Mucosa of stomach (tissue), 1 donor: ENCODE results near the gene FAM193A.
"Not testable (repeated sequence)": the region's sequence is repeated elsewhere in the genome, so short reads cannot be mapped to it uniquely, and the experiment has no call there.

Experiments
- H3K27me3 ChIP-seq: one replicate; pipeline ENCODE4 v1.7.0; 2013; ENCODE audit warnings: mild to moderate bottlenecking, low read length; ENCODE audit not compliant: control insufficient read depth, insufficient read depth
- H3K36me3 ChIP-seq: one replicate; pipeline ENCODE4 v1.7.0; 2013; ENCODE audit warnings: low read length; ENCODE audit not compliant: control insufficient read depth, insufficient read depth
- H3K4me1 ChIP-seq: one replicate; pipeline ENCODE4 v1.7.0; 2013; ENCODE audit warnings: mild to moderate bottlenecking, low read length; ENCODE audit not compliant: control insufficient read depth, insufficient read depth
- H3K4me3 ChIP-seq: one replicate; pipeline ENCODE4 v1.7.0; 2013; ENCODE audit warnings: low read length
- H3K9ac ChIP-seq: one replicate; pipeline ENCODE4 v1.7.0; 2013; ENCODE audit warnings: mild to moderate bottlenecking, low read length, moderate library complexity
- H3K9me3 ChIP-seq: one replicate; pipeline ENCODE4 v1.7.0; 2013; ENCODE audit warnings: mild to moderate bottlenecking, low read length, moderate library complexity; ENCODE audit not compliant: control insufficient read depth
- donor health status: Pancreatic carcinoma.

Gene FAM193A

DNA sequence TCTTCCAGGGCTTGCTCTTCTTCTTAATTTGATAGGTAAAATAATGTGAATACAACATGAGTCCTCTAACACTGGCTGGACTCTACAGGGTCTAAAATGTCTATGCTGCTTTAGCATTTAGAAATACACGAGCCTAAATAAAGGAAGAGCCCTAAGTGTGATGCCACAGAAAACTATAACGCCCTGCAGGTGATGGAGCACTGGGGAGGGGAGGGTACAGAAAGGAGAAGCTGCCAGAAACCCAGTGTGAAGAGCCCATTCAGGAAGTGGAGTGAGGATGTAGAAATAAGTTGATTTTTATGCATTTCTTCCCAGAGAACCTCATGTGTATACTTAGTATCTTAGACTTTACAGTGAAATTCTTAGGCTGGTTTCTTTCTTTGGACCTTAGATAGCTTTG is 136.3 kb downstream of the FAM193A start:
- Histone ChIP-seq H3K27me3 (no peaks in the 10 kb centered on the region), H3K9me3 (no peaks in the 10 kb centered on the region), H3K9ac (no peak overlapping the region), H3K4me1 (peaks cover 16% of the 10 kb centered on the region), H3K4me3 (no peak overlapping the region), H3K36me3 (peaks cover 7% of the 10 kb centered on the region)

DNA sequence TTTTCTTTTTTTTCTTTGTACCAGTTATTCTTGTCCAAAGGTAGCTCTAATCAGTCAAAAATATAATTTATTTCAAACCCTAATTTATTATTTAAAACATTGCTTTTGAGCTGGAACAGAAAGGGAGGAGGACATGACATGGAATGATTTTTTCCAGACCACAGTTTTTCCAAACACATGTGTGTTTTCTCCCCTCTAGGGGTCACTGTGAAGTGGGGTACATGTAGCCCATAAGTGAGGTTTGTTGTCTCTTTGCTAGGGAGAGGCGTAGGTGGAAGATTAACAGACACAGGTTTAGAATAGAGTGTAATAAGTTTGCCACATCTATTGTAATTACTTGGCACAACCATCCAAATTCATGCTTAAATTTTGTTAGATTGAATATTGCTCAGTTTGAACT is 136.7 kb downstream of the FAM193A start:
- Histone ChIP-seq H3K4me1 (peaks cover 16% of the 10 kb centered on the region), H3K27me3 (no peaks in the 10 kb centered on the region), H3K4me3 (no peak overlapping the region), H3K9me3 (no peaks in the 10 kb centered on the region), H3K36me3 (peaks cover 7% of the 10 kb centered on the region), H3K9ac (no peak overlapping the region)

DNA sequence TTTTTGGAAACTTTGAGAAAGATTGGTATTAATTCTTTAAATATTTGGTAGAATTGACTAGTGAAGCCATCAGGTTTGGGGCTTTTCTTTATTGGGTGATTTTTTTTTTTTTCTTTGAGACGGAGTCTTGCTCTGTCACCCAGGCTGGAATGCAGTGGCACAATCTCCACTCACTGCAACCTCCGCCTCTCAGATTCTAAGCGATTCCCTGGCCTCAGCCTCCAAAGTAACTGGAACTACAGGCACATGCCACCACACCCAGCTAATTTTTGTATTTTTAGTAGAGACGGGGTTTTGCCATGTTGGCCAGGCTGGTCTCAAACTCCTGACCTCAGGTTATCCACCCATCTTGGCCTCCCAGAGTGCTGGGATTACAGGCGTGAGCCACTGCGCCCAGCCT is 143.3 kb downstream of the FAM193A start:
- not testable (repeated sequence) for H3K27me3 ChIP-seq, H3K4me1 ChIP-seq, H3K9ac ChIP-seq, H3K36me3 ChIP-seq, H3K4me3 ChIP-seq, H3K9me3 ChIP-seq

DNA sequence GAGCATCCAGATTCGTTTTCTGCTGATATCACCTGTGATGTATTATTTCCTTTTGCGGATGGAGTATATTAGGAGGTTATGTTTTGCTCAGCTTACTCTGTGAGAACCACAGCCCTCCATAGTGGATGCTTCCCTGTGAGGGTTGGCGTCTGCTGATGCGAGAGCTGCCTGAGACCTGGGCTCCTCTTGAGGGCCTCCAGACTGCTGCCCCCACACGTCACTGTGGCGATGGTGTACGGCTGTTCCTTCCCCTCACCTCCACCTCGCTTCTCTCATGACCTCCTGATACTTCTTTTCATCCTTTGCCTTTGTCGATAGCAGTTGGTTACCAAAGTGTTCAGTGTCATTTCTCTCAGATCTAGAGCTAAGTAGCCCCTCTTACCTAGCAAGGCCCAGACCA is 148.0 kb downstream of the FAM193A start:
- no peaks in the 10 kb centered on the region for H3K4me1 ChIP-seq
- H3K27me3 ChIP-seq: no peaks in the 10 kb centered on the region
- no peaks in the 10 kb centered on the region for H3K9me3 ChIP-seq
- no peak overlapping the region for H3K9ac ChIP-seq
- peaks cover 11% of the 10 kb centered on the region for H3K36me3 ChIP-seq
- no peak overlapping the region for H3K4me3 ChIP-seq

DNA sequence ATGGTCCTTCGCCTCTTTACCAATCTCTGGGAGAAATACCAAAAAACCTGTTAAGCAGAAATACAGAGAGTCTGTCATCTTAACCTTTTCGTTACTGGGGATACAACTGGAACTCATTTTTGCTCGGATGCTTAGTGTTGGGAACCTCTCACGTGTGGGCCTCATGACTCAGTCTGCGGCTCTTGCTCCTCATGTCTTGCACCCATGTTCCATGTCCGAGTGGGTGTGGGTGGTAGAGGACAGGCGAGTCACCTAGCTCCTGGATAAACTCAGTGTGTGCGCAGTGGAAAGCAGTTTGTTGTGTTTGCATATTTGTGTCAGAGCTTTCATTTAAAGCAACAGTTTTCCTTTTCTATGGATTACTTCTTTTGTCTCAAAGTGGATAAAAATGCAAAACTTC is 149.1 kb downstream of the FAM193A start:
- Histone ChIP-seq H3K36me3 (peaks cover 11% of the 10 kb centered on the region), H3K9me3 (no peaks in the 10 kb centered on the region), H3K27me3 (no peaks in the 10 kb centered on the region), H3K4me1 (no peaks in the 10 kb centered on the region), H3K4me3 (no peak overlapping the region), H3K9ac (no peak overlapping the region)

DNA sequence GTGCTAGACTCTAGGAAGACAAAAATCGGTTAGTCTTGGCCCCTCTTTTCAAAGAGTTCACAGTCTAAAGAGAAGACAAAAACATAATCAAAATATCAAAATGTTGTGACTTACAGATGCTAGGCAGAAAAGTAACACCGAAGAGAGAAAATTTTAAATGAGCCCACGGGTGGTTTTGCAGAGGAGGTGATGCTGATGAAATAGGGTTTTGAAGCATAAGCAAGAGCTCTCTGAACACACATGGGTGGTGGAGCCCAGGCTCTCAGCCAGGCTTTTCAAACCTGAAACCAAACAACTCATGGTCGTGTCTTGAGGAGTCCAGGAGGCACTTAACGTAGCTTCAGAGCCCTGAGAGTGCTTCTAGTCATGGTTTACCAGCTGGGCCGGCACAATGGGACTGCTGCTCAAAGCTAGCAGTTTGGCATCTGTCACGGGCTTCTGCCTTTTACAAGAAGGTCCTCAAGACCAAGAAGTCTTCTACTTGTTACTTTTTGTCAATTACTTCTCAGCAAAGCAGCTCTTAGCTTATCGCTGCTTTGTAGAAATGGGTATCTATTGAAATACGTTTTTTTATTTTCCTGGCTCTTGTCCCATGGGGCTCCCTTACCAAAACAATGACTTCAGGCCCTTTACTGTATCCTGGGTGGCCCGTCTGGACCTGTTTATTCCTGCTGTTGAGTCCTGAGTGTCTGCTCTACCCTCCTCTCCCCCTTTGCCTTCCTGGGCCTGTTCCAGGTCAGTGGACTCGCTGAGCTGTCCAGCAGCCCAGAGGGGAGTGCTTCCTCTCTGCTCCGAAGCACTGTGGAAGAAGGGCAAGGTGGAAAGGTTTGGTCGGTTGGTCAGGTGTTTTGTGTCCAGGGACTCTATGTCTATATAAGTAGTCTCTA is 150.2 kb downstream of the FAM193A start:
- no peak overlapping the region for H3K9ac ChIP-seq
- H3K4me1 ChIP-seq: no peaks in the 10 kb centered on the region
- peaks cover 11% of the 10 kb centered on the region for H3K36me3 ChIP-seq
- H3K27me3 ChIP-seq: no peaks in the 10 kb centered on the region
- no peak overlapping the region for H3K4me3 ChIP-seq
- no peaks in the 10 kb centered on the region for H3K9me3 ChIP-seq

- H3K9me3 ChIP-seq: no peaks in the 10 kb centered on the region
- peaks cover 11% of the 10 kb centered on the region for H3K36me3 ChIP-seq
- H3K4me1 ChIP-seq: no peaks in the 10 kb centered on the region
Measured at GRCh38 chr4:2688281-2688680, 151.8 kb downstream of the FAM193A start.

GRCh38 chr4:2688697-2689096 is 152.2 kb downstream of the FAM193A start:
- no peaks in the 10 kb centered on the region for H3K9me3 ChIP-seq
- no peaks in the 10 kb centered on the region for H3K4me1 ChIP-seq
- H3K4me3 ChIP-seq: no peak overlapping the region
- H3K27me3 ChIP-seq: no peaks in the 10 kb centered on the region
- no peak overlapping the region for H3K9ac ChIP-seq
- peaks cover 11% of the 10 kb centered on the region for H3K36me3 ChIP-seq

More at GRCh38 chr4:2688281-2688680, 151.8 kb downstream of the FAM193A start:
- Histone ChIP-seq H3K4me3 (no peak overlapping the region), H3K9ac (no peak overlapping the region), H3K27me3 (no peaks in the 10 kb centered on the region)

- Histone ChIP-seq H3K9me3 (no peaks in the 10 kb centered on the region), H3K4me3 (no peak overlapping the region), H3K9ac (no peak overlapping the region), H3K4me1 (no peaks in the 10 kb centered on the region), H3K36me3 (peaks cover 11% of the 10 kb centered on the region), H3K27me3 (no peaks in the 10 kb centered on the region)
Measured at GRCh38 chr4:2689114-2689513, 152.7 kb downstream of the FAM193A start.

GRCh38 chr4:2689825-2690700 is 153.6 kb downstream of the FAM193A start:
- Histone ChIP-seq H3K36me3 (peaks cover 15% of the 10 kb centered on the region), H3K27me3 (no peaks in the 10 kb centered on the region), H3K9ac (no peak overlapping the region), H3K4me3 (no peak overlapping the region), H3K9me3 (no peaks in the 10 kb centered on the region), H3K4me1 (no peaks in the 10 kb centered on the region)

DNA sequence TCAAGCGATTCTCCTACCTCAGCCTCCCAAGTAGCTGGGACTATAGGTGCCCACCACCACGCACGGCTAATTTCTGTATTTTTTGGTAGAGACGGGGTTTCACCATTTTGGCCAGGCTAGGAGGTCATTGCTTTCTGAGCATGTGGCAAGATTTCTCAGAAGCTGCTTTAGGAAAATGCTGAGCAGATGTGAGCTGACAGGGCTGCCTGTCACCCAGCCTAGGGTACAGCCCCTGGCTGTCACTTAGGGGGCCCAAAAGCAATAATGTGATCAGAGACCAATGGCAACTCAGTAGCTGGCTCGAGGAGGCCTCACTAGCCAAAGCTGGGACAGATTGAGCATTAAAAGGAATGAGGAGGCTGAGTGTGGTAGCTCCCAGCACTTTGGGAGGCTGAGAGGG is 154.9 kb downstream of the FAM193A start:
- Histone ChIP-seq H3K4me1 (no peaks in the 10 kb centered on the region), H3K4me3 (no peak overlapping the region), H3K27me3 (no peaks in the 10 kb centered on the region), H3K9me3 (no peaks in the 10 kb centered on the region), H3K9ac (no peak overlapping the region), H3K36me3 (peaks cover 11% of the 10 kb centered on the region)

GRCh38 chr4:2691952-2692435 is 155.5 kb downstream of the FAM193A start:
- H3K27me3 ChIP-seq: no peaks in the 10 kb centered on the region
- no peaks in the 10 kb centered on the region for H3K4me1 ChIP-seq
- no peak overlapping the region for H3K4me3 ChIP-seq
- H3K36me3 ChIP-seq: peaks cover 5% of the 10 kb centered on the region
- H3K9me3 ChIP-seq: no peaks in the 10 kb centered on the region
- no peak overlapping the region for H3K9ac ChIP-seq
